H1 (cell line): Measurements from ENCODE around the gene ACER1. TPM values are rescaled to one million over a fixed set of nuclear protein-coding genes. Genes with fewer than 3 reads are reported as not detected.

Source experiments
- ASH2L ChIP-seq: fragments of 200-600, 300-600 bp; sonication (generic); IDR thresholded peaks from one replicate; pipeline ENCODE4 v1.7.1; 2017; ENCODE audit warnings: low read length
- CHD7 ChIP-seq: fragments of 300-600 bp; sonication (generic); IDR thresholded peaks from 2 replicates; pipeline ENCODE4 v1.7.1; 2012; ENCODE audit warnings: low read length, moderate library complexity, mild to moderate bottlenecking, inconsistent platforms; ENCODE audit not compliant: insufficient replicate concordance
- CTCF ChIP-seq, 3 experiments: IDR thresholded peaks; 1 replicate in 2 of 3; 2 replicates in 1 of 3; pipeline versions ENCODE4 v1.5.1 to v1.6.1; 2011; ENCODE audit warnings: low read length in 3 of 3, mild to moderate bottlenecking in 3 of 3, inconsistent platforms in 2 of 3, low read depth in 1 of 3, moderate library complexity in 1 of 3; ENCODE audit not compliant: insufficient read depth in 1 of 3; ENCODE audit errors: control extremely low read depth in 1 of 3
- HDAC2 ChIP-seq, 2 experiments: fragments of 300-600 bp in 1 of 2; sonication (generic) in 1 of 2; IDR thresholded peaks; 2 replicates each; pipeline ENCODE4 v1.6.1; 2011 to 2012; ENCODE audit warnings: low read depth in 2 of 2, low read length in 2 of 2, mild to moderate bottlenecking in 2 of 2, moderate library complexity in 2 of 2, borderline replicate concordance in 1 of 2, inconsistent platforms in 1 of 2
- HDAC6 ChIP-seq: IDR thresholded peaks from one replicate; pipeline ENCODE4 v1.7.1; 2012; ENCODE audit warnings: low read depth, mild to moderate bottlenecking, inconsistent platforms, low read length, moderate library complexity
- POLR2AphosphoS5 ChIP-seq: IDR thresholded peaks from 2 replicates; pipeline ENCODE4 v1.6.1; 2011; ENCODE audit warnings: low read depth, low read length
- SUZ12 ChIP-seq: fragments of 200-600 bp; sonication (generic); IDR thresholded peaks from 2 replicates; pipeline ENCODE4 v1.6.1; 2012; ENCODE audit warnings: mild to moderate bottlenecking, inconsistent platforms, low read length, moderate library complexity, mixed read lengths
- polyA plus RNA-seq, 7 experiments: library from polyadenylated mRNA; depleted of rRNA in 3 of 7; stranded (reverse) in 5 of 7; unstranded in 2 of 7; fragments of >200 nt in 5 of 7; fragments of 200-250 nt in 2 of 7; gene quantifications; 1 replicate in 5 of 7; 2 replicates in 1 of 7; 4 replicates in 1 of 7; pipeline versions ENCODE4 v1.2.1 to v1.2.3, GENCODE V29; 2011 to 2013; ENCODE audit warnings: missing spikeins in 2 of 7, mixed read lengths in 2 of 7
- total RNA-seq: library from RNA; stranded (reverse); fragmentation: NEBNext Ultra II Directional; extraction: Animal tissue kit (Norgen Biotek cat#: 25700); gene quantifications from 2 replicates; pipeline ENCODE4 v1.2.1, GENCODE V29; 2021

Gene ACER1
- total and polyA plus RNA-seq, 2 of the 8 experiments (the other 6 are each of a cell fraction or from before 2014, with no cell fraction given) = 0.05 TPM; not detected in 1

- no peak for TF ChIP-seq CHD7
- TF ChIP-seq CTCF (IDR thresholded peaks at IDR 0.05; ENCODE audit: control extremely low read depth in 1 of 3, insufficient read depth in 1 of 3, low read depth in 1 of 3, low read length in 3 of 3) = no peak
- TF ChIP-seq HDAC6 = no peak
- TF ChIP-seq POLR2AphosphoS5 = no peak
- TF ChIP-seq ASH2L = no peak
- no peak for TF ChIP-seq SUZ12
- TF ChIP-seq HDAC2 (IDR thresholded peaks at IDR 0.05; ENCODE audit: borderline replicate concordance in 1 of 2, low read depth in 2 of 2, low read length in 2 of 2) = no peak
Observed at GRCh38 chr19:6267552-6268381, 65.6 kb downstream of the ACER1 start (continued).
